Stimulated activated naive CD4-positive, alpha-beta T cell (primary cell): ENCODE results near the gene STRN4.
"Not testable (repeated sequence)": the region's sequence is repeated elsewhere in the genome, so short reads cannot be mapped to it uniquely, and the experiment has no call there.

ENCODE experiments used
- DNase-seq, 6 experiments: peaks; one replicate each; lab custom pipeline; 2025; lab: John Stamatoyannopoulos, UW

STRN4 gene

DNA sequence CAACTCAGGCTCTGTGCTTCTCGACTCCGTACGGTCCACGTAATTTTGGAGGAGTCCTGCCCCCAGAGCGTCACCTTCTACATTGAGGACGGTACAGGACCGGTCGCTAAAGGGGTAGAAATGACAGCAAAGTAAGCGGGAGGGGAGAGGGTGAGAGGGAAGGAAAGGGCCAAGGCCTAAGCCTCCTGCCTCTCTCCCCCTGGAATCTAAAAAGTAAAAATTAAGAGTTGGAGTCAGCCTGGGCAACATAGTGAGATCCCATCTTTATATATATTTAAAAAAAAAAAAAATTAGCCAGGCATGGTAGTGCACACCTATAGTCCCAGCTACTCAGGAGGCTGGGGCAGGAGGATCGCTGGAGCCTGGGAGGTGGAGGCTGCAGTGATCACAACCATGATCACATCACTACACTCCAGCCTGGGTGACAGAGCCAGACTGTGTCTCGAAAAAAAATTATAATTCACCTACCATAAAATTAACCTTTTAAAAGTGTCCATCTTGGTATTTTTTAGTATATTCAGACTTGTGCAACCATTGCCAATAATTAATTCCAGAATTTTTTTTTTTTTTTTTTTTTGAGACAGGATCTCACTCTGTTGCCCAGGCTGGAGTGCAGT lies 29.5 kb upstream of the STRN4 start:
- no peak for DNase-seq

DNA sequence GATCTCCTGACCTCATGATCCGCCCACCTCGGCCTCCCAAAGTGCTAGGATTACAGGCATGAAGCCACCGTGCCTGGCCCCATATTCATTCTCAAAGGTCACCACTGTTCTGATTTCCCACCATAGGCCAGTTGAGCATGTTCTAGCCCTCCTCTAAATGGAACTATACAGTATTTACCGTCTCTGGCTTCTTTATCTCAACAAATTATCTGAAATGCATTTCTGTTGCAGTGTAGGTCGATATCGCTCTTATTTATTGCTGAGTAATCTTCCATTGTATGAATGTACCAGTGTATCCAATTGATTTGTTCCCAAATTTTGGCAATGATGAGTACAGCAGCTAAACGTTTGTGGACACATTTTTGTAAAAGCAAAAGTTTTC lies 26.8 kb upstream of the STRN4 start:
- no peak for DNase-seq

DNA sequence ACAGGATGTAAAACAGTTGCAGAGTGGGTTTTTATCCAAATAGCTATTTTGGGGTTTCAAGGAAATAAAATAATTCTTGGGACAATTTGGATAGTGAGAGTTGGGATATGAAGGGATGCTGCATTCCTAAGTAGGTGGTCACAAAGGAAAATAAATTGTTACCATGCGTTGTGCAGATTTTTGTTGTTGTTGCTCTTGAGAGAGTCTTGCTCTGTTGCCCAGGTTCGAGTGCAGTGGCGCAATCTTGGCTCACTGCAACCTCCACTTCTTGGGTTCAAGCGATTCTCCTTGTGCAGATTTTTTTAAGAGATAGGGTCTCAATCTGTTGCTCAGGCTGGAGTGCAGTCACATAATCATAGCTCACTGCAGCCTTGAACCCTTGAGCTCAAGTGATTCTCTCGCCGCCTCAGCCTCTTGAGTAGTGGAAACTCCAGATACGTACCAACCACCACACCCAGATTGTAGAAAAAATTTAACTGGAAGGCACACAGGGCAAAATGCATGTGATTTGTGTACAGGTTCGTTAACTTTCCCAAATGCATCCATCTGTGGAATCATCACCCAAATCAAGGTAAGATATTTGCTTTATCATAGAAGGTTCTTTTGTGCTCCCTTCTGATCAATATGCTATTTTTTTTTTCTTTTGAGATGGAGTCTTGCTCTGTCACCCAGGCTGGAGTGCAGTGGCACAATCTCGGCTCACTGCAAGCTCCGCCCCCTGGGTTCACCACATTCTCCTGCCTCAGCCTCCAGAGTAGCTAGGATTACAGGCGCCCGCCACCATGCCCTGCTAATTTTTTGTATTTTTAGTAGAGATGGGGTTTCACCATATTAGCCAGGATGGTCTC lies 26.1 kb upstream of the STRN4 start:
- no peak for DNase-seq

DNA sequence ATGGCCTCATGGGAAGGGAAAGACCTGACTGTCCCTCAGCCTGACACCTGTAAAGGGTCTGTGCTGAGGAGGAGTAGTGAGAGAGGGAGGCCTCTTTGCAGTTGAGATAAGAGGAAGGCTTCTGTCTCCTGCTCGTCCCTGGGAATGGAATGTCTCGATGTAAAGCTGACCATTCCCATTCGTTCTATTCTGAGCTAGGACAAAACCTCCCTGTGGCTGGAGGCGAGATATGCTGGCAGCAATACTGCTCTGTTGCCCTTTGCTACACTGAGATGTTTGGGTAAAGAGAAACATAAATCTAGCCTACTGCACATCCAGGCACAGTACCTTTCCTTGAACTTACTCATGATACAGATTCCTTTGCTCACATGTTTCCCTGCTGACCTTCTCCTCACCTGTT lies 22.5 kb upstream of the STRN4 start:
- DNase-seq, result not testable (repeated sequence)

DNA sequence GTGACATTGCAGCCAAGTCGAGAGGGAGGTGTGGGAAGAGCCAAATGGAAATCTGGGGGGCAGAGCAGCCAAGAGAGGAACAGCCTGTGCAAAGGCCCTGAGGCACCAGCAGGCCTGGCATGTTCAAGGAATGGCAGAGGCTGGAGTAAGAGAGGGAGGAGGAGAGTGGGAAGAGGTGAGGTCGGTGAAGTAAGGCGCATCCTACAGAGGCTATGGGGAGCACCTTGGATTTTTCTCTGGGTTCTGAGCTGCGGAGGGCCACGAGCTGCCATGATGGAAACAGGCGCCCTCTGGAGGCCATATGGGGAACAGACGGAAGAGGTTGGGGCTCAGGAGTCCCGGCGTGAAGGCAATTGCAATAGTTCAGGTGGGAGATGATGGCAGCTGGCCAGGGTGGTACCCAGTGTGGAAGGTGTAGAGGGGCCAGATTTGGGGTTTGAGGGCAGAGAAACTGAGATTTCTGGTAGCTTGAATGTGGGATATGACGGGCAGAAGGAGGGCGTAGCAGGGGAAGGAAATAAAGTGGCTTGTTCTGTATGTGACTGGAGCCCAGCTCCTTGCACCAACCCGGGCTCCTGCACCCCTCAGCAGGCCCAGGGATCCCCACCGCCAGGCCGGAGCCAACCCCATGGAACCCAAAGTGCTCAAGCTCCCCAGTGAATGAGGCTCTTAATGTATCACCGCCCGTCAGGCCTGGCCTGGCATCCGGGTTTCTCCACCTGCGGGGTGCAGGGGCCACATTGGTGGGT lies 20.5 kb upstream of the STRN4 start:
- peak; percentile 6 to 50 (median 29) for DNase-seq

DNA sequence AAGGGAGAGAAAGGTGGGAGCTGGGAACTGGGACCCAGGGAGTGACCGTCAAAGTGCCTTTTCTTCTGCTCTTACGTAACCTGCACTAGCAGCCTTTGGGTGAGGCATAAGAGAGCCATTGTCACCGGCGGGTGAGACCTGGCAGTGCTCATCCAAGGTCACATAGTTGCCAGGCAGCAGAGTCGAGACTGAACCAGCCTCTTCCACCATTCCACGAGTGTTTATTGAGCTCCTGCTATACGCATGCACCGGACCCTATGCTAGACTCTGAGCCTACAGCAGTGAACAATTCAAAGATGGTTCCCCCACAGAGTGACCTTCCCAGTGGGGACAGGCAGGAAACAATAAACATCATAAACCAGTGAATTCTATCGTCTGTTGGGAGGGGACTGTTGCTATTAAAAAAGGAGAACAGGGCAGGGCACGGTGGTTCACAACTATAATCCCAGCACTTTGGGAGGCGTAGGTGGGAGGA lies 18.6 kb upstream of the STRN4 start:
- DNase-seq, result no peak

DNA sequence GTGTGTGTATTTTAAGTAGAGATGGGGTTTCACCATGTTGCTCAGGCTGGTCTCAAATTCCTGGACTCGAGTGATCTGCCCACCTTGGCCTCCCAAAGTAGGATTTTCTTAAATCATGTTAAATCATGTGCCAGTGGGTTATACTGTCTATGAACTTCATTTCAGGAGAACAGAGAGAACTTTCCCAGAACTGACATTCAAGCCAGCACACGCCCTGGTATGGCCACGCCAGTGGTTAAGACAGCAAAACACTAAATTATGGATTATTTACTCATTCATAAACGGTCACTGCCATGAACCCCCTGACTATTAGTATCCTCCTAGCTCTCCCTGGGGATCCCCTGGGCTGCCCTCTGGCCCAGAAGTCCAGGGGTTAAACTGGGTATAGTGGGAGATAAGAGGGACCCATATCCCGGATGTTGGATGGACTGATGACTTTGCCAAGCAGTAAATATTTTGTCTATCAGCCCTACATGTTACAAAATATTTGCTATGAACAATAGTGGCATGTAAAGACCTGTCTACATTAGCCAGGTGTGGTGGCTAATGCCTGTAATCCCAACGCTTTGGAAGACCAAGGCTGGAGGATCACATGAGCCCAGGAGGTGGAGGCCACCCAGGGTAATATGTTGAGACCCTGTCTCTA lies 16.1 kb upstream of the STRN4 start:
- DNase-seq, result no peak

DNA sequence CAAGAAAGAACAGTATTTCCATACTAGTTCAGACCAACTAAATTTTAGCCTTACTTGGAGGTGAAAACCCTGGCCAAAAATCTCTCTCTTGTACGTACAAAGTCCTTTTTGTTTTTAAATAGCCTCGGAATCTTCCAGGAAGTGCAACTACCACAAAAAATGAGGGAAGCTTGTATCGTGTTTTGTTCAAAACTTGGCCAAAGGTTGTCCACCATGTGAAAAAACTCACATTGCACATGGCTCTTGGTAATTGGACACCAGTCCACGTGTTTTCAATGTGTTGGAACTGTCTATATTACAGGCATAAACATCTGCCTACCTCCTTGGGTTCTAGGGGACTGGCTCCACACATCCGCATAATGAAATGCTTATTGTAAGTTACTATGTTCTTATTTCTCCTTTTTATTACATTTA lies 15.2 kb upstream of the STRN4 start:
- DNase-seq, result no peak

DNA sequence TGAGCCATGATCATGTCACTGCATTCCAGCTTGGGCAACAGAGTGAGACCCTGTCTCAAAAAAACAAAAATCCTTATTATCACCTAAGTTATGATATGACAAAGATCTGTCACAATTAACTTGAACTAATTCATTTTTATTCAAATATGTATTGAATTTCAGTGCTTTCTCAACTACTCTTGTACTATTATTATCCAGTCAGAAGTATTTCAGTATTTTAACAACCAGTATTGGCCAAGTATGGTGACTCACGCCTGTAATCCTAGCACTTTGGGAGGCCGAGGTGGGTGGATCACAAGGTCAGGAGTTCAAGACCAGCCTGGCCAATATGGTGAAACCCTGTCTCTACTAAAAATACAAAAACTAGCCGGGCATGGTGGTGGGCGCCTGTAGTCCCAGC lies 14.6 kb upstream of the STRN4 start:
- not testable (repeated sequence) for DNase-seq

DNA sequence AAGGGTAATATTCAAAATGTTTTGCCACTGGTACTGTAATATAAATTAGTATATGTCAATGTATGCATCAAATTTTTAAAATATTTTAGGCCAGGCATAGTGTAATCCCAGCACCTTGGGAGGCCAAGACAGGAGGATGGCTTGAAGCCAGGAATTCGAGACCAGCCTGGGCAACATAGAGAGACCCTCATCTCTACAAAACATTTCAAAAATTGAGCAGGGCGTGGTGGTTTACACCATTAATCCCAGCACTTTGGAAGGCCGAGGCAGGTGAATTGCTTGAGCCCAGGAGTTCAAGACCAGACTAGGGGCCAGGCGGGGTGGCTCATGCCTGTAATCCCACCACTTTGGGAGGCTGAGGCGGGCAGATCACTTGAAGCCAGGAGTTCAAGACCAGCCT lies 14.1 kb upstream of the STRN4 start:
- DNase-seq, result no peak

DNA sequence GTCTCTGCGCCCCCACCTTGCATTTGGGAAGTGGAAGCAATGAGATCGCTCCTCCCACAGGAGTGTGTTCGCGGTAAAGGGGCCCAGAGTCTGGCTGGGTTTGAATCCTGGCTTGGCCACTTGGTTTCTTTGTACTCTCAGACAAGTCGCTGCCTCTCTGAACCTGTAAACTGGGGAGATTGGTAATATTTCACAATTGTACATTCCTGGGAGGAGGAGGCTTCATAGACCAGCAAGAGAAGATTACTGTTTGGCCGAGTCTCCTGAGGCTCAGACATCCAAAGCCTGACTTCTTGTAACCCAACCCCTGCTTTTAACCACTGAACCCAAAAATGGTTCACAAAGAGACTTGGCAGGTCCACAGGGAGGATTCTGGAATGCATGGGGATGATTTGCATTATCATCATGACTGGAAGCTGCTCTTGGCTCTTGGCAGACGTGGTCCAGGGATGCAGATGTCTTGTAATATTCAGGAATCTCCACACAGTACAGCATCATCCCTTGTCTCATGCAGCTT lies 13.6 kb upstream of the STRN4 start:
- no peak for DNase-seq

DNA sequence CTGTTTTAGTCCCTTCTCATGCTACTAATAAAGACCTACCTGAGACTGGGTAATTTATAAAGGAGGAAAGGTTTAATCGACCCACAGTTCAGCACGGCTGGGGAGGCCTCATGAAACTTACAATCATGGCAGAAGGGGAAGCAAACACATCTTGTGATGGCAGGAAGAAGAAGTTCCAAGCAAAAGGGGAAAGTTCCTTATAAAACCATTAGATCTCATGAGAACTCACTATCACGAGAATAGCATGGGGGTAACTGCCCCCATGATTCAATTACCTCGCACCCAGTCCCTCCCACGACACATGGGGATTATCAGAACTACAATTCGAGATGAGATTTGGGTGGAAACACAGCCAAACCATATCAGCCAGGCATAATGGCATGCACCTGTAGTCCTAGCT lies 13.0 kb upstream of the STRN4 start:
- DNase-seq, result no peak

DNA sequence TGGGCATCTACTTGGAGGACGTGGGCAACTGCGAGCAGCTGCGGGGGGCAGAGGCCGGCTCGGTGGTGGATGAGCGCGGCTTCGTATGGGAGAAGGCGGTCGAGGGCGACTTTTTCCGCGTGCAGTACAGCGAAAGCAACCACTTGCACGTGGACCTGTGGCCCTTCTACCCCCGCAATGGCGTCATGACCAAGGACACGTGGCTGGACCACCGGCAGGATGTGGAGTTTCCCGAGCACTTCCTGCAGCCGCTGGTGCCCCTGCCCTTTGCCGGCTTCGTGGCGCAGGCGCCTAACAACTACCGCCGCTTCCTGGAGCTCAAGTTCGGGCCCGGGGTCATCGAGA lies 10.3 kb upstream of the STRN4 start:
- DNase-seq, result no peak

DNA sequence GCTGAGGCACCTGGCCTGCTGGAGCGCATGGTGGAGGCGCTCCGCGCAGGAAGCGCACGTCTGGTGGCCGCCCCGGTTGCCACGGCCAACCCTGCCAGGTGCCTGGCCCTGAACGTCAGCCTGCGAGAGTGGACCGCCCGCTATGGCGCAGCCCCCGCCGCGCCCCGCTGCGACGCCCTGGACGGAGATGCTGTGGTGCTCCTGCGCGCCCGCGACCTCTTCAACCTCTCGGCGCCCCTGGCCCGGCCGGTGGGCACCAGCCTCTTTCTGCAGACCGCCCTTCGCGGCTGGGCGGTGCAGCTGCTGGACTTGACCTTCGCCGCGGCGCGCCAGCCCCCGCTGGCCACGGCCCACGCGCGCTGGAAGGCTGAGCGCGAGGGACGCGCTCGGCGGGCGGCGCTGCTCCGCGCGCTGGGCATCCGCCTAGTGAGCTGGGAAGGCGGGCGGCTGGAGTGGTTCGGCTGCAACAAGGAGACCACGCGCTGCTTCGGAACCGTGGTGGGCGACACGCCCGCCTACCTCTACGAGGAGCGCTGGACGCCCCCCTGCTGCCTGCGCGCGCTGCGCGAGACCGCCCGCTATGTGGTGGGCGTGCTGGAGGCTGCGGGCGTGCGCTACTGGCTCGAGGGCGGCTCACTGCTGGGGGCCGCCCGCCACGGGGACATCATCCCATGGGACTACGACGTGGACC lies 9.7 kb upstream of the STRN4 start:
- DNase-seq, result no peak

DNA sequence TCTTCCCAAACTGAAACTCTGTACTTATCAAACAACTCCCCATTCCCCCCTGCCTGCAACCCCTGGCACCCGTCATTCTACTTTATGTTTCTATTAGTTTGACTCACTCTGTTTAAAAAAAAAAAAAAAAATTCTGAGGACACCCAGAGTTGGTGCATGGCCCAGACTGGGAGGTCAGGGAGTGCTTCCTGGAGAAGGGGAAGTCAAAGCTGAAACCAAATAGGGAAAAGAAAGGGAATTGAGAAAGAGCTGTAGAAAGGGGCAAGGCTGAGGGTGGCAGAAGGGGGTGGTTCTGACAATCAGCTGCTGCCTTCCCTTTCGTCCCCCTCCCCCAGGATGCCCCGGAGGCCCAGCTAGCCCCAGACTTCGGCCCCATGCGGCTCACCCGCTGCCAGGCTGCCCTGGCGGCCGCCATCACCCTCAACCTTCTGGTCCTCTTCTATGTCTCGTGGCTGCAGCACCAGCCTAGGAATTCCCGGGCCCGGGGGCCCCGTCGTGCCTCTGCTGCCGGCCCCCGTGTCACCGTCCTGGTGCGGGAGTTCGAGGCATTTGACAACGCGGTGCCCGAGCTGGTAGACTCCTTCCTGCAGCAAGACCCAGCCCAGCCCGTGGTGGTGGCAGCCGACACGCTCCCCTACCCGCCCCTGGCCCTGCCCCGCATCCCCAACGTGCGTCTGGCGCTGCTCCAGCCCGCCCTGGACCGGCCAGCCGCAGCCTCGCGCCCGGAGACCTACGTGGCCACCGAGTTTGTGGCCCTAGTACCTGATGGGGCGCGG lies 9.0 kb upstream of the STRN4 start:
- no peak for DNase-seq

DNA sequence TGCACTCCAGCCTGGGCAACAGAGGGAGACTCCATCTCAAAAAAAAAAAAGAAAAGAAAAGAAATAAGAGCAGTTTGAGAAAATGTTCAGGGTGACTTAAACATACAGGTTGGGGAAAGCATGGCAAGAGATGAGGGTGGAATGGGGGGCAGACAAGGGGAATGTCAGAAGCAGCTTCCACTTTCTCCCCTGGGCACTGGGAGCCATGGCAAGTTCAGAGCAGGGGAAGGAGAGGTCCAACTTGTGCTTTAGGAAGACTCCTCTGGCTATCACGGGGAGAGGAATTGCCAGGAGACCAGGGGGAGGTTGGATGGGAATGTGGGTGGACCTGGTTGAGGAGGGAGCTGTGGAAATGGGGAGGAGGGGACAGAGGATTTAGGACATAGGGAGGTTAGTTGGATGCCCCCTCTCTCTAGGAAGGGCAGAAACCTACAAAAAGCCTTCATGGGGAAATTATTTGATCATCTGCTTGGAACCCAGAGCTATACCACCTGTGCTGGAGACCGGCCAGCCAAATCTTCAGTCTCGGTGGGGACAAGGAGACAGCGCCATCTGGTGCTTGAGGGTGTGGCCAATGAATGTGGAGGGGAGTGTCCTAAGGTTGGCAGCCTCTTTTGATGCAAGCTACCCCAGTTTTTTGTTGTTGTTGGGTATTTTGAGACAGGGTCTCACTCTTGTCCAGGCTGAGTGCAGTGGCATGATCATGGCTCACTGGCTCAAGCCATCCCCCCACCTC lies 7.3 kb upstream of the STRN4 start:
- DNase-seq, result peak; percentile 26 to 61 (median 54)

DNA sequence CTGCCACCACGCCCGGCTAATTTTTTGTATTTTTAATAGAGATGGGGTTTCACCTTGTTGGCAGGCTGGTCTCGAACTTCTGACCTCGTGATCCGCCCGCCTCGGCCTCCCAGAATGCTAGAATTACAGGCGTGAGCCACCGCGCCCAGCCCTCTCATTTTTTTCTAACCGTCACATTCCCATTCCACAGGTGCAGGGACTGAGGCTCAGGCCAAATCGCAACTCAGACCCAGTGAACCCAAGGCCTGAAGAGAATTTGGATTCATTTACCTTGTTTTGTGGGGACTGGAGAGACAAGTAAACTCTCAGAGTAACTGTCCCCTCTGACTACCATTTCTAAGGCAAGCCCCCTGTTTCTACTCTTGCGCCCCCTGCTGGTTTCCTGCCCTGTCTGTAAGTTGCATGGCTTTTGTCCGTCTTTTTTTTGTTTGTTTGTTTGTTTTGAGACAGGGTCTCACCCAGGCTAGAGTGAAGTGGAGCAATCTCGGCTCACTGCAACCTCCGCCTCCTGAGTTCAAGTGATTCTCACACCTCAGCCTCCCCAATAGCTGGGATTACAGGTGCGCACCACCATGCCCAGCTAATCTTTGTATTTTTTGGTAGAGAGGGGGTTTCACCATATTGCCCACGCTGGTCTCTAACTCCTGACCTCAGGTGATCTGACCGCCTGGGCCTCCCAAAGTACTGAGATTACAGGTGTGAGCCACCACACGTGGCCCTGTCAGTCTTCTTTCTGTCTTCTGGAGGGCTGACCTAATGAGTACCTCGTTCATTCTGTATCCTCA lies 2.3 kb upstream of the STRN4 start:
- peak; percentile 6 to 70 (median 60) for DNase-seq

DNA sequence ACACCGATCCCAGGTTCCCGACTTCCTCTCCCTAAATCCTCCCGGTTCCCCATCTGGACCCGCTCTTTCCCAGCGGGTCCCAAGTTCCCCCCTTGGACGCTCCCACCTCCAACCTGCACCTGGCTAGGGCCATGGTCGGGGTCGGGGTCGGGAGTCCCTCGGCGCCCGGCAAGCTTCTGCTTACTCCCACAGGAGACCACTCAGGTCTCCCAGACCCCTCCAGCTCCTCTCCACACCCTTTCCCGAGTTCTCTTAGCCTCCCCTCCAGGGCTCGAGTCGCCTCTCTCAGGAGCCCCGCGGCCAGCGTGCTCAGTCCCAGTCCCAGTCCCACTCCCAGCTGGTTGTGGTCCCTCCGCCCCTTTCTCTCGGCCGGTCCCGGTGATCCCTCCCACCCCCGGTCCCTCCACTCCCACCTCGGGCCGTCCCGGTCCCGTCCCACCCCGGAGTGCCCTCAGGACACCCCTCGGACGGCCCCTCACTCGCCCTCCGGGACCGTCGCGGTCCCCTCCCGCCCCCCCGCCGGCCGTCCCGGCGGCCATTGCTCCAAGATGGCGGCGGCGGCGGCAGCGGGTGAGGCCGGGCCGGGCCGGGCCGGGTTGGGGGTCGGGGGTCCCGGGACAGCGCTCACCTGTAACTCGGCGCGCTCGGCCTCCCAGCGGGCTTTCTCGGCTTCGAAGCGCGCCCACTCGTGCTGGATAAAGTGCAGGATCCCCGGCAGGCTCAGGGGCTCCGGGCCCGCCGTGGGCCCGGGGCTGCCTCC lies 549 bp downstream of the STRN4 start, which contains the start of gene FKRP:
TSS of gene FKRP (plus strand) at position 537 of the 760 bp plus-strand sequence. CDS start 9,394 bp downstream, outside the sequence.
- DNase-seq, result peak in 5 of 6 experiments; percentile 12 to 48 (median 25)
